NOMO-1 treated with dmso at 0.1 percent for 144 hours (cell line): ENCODE results near the gene TRIM2.

Experiments used
- DNase-seq: peaks from one replicate; lab custom pipeline; 2025; ENCODE audit not compliant: unreplicated experiment; lab: John Stamatoyannopoulos, UW

TRIM2 gene

GRCh38 chr4:153367092-153367491, 162.8 kb downstream of the TRIM2 start:
- no peak for DNase-seq

GRCh38 chr4:153369021-153369420, 164.8 kb downstream of the TRIM2 start:
- no peak for DNase-seq

- DNase-seq = no peak
These were observed 167.5 kb downstream of the TRIM2 start for GRCh38 chr4:153371701-153372234.

GRCh38 chr4:153372967-153373562, 168.8 kb downstream of the TRIM2 start:
- DNase-seq = no peak

GRCh38 chr4:153374442-153374841, 170.2 kb downstream of the TRIM2 start:
- no peak for DNase-seq

GRCh38 chr4:153375303-153375702, 171.1 kb downstream of the TRIM2 start:
- no peak for DNase-seq

GRCh38 chr4:153383131-153383530, 178.9 kb downstream of the TRIM2 start:
- DNase-seq = no peak

GRCh38 chr4:153384160-153384559, 179.9 kb downstream of the TRIM2 start:
- DNase-seq = no peak

DNA sequence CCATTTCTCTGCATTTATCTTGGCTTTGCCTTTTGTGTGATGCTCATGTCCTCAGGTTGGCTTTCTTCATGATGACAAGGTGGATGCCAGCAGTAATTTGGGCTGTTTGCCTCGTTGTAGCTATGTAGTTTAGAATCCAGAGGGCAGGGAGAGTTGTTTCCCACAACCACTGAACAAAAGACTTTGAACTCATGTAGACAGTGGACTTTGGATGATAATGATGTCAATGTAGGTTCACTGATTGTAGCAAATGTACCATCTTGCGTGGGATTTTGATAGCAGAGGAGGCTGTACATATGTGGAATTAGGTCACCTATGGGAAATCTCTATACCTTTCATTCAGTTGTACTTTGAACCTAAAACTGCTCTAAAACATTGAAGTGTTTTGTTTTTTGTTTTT, 181.5 kb downstream of the TRIM2 start:
- DNase-seq = no peak

DNA sequence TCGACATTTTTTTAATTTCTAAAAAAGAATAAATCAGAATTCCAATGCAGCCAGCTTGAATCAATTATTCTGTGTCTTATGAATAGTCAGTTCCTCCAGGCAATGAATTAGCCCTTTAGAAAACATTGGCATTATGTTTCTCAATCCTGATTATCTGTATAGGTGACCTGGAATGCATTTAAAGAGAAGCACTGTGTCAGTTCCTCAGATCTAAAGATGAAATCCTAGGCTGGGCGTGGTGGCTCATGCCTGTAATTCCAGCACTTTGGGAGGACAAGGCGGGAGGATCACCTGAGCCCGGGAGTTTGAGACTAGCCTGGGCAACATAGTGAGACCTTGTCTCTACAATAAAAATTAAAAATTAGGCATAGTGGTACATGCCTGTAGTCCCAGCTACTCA, 183.7 kb downstream of the TRIM2 start:
- no peak for DNase-seq
